IPS DF 4.7 (cell line): ENCODE measurements around the gene GRM4.
"Not testable (repeated sequence)": the region's sequence is repeated elsewhere in the genome, so short reads cannot be mapped to it uniquely, and the experiment has no call there.

Experiments
- DNase-seq: peaks from one replicate; pipeline ENCODE4 v3.0.0-alpha.2; 2013; ENCODE audit warnings: low spot score; ENCODE audit errors: extremely low read depth

GRM4 gene

DNA sequence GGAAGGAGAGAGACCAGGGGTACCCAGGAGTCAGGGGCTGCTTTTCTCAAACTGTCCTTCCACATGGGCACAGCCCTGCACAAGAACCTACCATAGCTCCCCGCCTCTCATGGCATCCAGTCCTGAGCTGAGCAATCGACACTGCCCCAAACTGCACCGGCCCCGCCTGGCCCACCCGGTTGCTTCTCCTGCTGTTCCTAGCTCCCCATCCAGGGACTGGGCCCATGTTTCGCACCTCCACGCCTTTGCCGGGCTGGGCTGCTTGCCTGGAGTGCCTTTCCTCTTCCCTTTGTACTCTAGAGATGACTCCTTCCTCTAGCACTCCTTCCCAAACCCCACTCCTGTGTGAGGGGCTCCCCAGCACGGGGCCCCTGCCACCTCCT is 123.0 kb downstream of the GRM4 start:
- no peak for DNase-seq

DNA sequence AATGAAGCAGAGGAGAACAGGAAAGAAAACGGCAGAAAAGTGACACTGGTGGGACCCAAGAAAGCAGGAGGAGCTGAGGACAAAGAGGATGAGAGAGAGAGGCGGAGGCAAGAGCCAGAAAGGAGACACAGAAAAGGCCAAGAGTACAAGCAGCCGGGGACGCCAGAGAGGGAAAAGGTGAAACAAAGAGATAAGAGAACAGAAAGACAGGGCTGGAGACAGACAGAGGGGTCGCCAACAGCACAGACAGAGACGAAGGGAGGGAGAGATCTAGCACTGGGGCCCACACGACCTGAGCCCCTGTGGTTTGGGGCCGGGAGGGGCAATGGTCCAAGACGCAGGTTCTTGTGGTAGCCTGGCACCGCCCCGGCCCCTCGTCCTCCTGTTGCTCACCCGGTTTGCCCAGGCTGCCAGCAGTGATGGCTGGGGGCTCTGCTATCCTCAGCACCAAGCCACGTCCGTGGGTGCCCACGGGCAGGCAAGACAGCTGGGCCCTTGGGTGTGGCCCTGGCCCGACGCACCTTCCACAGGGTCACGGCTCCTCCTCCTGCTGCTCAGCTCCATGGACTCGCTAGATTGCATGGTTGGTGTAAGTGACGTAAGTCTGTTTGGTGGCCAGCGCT is 123.5 kb downstream of the GRM4 start:
- no peak for DNase-seq

DNA sequence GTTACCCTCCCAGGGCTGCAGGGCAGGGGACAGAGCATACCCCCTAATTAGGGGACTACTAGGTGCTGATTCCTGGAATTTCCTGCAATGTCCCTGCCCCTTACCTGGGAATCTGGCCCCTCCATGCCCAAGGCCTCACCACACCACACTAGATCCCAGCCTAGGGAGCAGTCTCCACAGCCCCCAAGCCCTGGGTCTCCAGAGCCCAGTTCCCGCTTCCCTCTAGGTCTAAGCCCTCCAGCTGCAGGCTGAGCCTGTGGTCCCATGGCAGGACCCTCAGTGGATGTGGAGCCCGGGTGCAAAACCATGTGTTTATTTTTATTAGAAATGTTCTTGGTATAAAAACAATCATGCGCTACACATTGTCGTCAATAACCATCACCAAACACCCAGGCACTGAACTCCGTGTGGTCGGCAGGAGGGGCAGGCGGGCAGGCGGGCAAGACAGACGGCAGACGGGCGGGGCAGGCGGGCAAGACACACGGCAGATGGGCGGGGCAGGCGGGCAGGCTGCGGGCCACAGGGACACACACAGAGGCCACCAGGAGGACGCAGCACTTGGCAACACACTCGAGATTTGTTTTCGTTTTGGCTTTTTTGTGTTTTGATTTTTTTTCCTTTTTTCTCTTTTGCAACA is 124.2 kb downstream of the GRM4 start:
- DNase-seq, result no peak

DNA sequence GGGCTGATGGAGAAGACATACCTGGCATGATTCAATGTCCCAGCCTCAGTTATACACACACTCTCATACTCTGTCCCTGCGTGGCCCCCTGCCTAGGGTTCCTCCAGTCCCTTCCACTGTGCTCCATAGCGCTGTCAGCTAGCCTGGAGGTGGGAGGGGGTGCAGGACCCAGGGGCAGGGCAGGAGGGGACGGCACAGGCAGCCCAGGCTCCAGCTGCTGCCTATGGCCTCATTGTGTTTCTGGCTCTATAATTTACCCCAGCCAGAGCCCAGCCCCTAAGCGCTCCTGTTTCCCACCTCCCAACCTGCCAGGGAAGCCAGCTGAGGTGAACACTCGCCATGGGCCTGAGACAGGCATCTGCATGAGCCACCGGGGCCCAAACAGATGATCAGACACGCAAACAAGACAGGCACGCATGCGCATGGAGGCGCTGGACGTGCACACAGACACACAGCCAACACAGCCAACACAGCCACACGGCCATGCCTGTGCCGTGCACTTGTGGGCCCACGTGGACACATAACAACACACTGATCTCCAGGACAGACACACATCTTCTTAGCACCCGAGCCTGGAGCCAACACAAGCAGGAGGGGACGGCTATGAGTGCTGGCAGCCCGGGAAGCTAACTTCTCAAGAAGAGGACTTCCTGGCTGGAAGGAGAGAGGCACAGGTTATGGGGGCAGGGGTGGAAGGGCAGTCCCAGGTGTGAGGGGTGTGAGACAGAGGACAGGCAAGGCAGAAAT is 124.9 kb downstream of the GRM4 start:
- DNase-seq, result no peak

DNA sequence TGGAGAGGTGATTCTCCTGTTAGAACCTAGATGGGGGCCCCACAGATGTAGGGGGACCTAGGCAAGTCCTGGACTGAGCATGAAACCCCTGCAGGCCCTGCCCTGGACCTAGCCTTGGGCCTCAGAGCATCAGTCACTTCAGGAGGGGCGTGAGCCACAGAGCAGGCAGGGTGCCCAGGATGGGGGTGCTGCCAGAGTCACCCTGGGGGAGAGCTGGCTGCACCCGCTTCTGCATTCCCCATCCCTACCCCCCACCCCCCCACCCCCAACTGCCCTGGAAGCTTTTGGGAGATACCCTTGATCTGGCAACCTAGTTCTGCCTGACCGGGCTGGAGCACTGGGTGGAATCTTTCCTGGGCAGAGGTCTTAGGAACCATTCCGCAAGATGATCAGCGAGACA is 125.6 kb downstream of the GRM4 start:
- no peak for DNase-seq

DNA sequence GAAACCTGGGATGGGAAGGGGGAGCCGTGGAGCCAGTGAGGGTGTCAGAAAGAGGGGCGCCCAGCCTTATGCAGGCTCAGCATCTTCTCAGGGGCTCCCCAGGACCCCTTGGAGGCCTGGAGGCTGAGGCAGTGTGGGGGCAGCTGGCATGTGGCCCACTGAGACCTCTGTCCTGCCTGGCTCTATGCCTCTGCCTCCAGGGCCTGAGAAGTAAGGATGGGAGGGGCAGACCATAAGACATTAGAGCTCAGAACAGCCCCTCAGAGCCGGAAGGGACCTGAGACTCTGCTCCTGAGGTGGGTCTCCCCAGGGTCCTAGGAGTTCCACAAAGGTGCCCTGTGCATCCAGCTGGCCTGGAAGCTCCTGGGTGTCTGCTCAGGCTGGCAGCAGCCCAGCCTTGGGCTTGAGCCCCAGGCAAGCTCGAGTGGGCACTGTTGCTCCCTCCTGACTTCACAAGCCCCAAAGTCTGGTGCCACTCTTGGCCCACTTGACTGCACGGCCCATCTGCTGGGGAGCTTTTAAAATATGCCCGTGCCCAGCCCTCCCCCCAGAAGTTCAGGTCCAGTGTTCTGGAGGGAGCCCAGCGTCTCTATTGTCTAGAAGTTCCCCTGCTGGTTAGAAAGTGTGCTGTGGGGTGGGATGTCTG is 126.8 kb downstream of the GRM4 start:
- no peak for DNase-seq

DNA sequence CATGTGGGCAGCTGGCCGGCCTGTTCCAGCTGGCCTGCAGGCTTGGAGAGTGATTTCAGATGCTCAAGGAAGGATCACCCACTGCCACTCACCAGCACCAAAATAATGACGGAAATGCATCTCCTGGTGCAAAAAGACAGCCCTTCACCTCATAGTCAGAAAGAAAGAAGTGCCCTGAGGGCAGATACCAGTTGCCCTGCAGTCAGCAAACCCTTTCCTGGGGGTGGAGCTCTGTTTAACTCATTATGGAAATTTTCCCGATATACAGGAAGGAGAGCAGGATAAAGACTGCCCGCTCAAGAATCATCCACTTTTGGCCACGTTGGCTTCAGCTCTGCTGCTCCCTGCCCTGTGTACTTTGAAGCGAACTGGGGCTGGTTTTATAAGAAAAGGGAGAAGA is 127.9 kb downstream of the GRM4 start:
- no peak for DNase-seq

DNA sequence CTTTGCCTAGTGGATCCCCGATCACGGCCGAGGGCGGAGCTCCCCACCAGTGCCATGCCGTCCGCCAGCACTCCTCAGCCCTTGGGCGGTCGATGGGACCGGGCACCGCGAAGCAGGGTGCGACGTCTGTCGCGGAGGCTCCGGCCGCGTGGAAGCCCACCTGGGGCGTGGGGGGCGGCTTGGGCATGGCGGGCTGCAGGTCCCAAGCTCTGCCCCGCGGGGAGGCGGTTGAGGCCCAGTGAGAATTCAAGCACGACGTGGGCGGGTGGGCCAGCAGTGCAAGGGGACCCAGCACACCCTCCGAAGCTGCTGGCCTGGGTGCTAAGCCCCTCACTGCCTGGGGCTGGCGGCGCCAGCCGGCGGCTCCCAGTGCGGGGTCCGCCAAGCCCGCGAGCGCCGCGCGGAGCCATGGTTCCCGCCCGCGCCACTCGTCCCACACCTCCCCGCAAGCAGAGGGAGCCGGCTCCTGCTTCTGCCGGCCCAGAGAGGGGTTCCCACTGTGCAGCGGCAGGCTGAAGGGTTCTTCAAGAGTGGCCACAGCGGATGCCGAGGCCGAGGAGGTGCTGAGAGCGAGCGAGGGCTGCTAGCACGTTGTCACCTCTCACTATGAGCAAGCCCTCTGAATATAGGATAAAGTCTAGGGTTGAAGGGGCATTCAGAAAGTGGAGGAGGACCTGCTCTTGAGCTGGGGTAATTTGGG is 128.6 kb downstream of the GRM4 start:
- DNase-seq, result no peak

DNA sequence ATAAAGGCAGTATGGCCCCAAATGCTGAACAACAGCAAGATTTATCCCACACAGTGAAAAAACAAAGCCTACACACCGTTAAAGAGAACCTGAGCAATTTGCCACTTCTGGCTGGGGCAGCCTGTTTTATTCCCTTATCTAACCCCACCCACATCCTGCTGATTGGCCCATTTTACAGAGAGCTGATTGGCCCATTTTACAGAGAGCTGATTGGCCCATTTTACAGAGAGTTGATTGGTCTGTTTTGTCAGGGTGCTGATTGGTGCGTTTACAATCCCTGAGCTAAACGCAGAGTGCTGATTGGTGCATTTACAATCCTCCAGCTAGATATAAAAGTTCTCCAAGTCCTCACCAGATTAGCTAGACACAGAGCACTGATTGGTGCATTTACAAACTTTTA is 129.3 kb downstream of the GRM4 start:
- DNase-seq, result not testable (repeated sequence)

DNA sequence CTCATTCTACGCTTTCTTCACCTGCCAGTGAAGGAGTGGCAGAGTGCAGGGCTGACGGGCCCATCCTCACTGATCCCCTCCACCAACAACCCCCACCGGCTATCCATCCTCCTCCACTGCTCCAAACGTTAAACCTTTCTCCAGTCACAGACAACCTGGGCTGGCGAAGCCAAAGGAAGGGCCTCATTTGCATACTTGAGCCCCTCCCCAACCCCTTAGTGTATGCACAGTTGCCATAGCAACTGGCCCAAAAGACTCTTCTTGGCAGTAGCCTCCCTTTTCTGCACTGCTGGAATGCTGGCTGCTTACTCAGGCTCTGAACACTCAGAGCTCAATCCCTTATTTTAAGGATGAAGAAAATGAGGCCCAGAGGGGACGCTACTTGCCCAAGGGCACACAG is 130.3 kb downstream of the GRM4 start:
- no peak for DNase-seq

DNA sequence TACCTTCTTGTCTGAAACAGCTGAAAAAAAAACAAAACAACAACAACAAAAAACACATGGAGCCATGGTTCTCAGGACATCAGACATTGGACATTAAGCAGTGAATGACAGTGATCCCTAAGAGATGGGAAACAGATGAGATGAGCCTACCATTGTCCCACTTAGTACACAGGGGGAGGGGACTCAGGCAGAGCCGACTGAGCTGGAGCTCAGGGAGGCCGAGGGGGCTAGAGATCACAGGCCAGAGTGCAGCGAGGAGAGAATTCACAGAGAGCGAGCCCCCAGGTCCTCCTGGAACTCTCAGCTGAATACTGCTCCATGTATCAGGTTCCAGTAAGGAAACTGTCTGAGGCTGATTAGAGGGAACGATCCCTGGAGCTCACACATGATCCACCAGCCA is 134.6 kb downstream of the GRM4 start:
- DNase-seq, result no peak

DNA sequence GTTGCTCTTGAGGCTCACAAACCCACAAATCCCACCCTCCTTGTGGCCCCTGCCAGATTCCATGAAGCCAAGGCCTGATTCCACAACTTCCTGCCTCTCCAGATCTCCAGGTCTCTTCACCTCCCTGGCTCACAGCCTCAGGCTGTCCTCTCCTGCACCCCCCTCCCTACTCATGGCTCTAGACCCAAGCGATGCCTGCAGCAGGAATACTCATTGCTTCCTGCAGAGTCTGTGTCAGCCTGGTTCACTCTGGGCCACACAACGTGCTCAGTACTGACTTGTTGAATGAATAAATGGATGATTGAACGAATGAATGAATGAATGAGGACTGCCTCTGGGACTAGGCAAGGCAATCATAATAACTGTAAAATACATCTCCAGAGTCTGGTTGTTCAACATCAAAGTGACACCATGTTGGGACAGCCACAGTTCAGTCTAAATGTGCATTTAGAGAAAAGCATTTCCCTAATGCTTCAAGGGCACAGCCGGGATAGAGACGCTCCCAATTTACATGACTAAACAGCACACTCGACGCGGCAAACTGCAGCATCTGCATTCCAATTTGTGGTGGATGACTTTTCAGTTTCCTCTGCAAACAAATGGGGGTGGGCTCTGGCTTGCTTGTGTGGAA is 139.9 kb downstream of the GRM4 start:
- DNase-seq, result peak; percentile 80

DNA sequence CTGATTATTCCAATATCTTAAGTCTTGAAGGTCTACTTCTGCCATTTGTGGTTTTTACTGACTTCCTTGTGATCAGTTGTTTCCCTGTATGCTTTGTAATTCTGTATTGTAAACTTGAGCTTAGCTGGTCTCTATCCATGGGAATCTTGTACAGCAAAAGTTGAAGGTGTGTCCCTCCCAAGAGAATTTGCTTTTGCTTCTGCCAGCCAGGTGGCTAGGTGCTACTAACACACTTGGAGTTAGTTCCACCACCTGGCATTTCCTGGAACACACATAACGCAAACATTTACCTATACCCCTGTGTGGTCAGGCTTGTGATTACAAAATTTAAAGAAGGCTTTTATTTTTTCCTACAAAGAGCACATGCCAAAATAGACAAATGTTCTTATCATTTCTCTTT is 141.2 kb downstream of the GRM4 start:
- no peak for DNase-seq

DNA sequence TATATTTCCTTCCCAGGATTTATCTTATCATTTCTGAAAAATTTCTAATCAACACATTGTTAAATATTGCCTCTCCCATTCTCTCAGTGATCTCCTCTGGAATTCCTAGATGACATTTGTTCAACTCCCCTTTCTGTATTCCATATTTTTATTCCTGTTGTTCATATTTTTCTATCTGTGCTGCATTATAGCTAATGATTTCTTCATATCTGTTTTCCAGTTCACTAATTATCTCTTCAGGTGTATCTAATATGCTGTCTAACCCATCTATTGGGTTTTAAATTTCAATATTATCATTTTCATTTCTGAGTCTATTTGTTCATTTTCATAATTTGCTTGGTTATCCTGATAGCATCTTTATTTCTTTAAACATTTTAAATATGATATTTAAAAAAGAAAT is 141.9 kb downstream of the GRM4 start:
- no peak for DNase-seq

DNA sequence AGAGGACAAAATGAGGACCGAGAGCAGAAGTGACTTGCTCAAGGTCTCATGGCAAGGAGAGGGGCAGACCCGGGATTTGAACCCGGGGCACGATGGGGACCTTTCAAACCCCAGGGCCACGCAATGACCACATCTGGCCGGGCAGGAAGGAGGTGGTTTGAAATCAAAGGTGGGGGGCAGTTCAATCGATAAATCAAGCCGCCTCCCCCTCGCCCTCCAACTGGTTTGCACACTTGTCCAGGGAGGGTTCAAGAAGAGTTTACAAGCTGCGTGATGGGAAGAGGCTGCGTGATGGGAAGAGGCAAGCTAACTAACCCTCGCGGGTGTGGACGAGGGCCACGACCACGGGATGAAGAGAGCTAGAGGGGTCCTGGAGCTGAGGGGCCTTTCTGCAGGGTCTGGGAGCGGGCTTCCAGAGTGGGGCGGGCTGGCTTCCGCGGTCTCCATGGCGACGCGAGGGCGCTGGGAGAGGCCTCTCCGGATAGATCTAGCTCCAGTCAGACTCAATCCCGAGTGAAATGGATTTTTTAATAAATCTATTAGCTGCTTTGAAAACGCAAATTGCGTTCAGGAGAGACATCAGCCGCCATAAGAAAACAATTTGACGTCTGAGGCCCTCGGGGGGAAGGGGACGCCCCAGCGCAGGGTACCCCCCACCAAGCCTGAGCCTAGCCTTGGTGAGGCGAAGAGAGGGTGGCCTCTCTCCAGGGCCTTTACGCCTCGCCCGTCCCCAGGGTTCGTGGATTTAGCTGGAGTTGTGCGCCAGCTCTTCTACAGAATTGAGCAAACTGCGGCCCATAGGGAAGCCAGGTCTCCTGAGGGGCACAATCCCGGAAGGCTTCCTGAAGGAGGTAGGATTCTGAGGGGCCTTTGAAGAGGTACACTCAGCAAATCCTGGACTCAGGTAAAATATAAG is 143.9 kb downstream of the GRM4 start:
- DNase-seq, result no peak

DNA sequence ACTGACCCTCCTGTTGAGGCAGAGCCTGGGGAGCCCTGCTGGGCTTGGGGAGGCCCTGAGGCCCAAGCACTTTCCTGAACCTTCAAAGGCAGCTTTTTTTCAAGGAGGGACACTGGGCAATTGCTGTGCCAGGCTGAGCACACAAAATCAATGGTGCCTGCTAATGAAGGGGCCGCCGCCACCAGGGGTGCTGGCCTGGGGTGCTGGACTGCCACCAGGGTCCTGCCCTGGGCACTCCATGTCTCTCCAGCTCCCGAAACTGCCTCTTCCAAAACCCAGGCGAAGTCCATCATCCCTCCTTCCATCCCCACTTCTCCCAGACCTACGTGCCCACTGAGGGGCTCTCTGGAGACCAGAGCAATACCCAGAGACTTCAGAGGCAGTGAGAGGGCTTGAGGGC is 145.6 kb downstream of the GRM4 start:
- DNase-seq, result no peak

DNA sequence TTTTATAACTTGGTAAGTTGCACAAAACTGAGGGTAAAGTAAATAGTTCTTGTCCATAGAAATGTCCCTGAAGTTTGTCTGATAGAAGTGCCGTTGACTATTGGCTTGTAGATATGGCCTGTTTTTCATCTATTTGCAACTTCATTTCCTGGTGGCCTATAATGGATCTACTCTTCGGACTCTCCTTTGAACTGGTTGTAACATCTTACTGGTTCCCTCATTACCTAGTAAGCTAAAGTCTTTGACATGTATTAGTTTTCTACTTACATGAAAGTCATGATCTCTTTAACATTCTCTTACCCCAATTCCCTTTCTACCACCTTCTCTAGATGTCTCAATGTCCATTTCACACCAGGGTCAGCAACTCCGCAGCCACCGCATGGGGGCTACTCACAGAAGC is 146.3 kb downstream of the GRM4 start:
- no peak for DNase-seq

DNA sequence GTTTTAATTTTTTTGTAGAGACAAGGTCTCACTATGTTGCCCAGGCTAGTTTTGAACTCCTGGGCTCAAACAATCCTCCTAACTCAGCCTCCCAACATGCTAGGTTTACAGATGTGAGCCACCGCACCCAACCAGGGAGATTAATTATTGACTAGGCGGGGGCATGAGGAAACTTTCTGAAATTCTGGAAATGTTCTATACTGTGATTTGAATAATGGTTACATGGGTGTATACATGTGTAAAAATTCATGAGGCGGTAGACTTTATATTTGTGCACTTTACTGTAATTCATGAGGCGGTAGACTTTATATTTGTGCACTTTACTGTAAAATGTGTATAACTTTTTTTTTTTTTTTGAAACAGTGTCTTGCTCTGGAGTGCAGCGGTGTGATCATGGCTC is 147.2 kb downstream of the GRM4 start:
- no peak for DNase-seq

DNA sequence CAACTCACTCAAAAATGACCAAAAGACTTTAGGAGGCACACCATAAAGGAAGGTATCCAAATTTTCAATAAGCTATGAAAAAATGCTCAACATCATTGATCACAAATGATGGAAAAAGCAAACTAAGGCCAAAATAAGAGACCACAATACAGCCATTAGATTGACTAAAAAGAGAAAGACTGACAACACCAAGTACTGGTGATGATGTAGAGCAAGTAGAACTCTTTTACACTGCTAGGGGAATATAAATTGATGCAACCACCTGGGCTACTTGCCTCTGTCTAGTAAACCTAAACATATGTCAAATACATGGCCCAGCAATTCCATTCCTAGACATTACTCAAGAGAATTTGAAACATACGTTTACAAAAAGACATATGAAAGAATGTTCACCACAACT is 148.6 kb downstream of the GRM4 start:
- DNase-seq, result no peak

DNA sequence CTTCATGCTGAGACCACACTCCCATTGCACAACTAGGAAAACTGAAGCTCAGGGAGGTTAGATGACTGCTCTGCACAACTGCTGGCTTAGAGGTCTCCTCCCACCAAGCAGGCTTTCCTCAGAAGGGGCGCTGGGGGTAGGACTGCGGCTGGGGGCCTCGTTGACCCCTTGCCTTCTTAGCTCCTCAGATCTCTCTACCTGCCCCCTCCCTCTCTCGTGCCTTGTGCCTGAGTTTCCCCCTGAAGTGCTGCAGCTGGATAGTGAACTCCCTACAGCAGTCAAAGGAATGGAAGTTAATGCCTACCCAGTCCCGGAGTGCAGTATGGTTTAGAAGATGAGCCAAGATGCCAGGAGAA is 149.8 kb downstream of the GRM4 start:
- DNase-seq, result no peak
